ENCODE results near the gene CLCN2. TPM values are rescaled to one million over a fixed set of nuclear protein-coding genes. Genes with fewer than 3 reads are reported as not detected.

CLCN2 gene
- total and polyA plus RNA-seq, 2 of the 4 experiments (the other 2 are of a cell fraction) = 2.9 to 5.8 TPM

GRCh38 chr3:184335661-184336546 lies 25.5 kb downstream of the CLCN2 start (continued):
- TF ChIP-seq CTCF (conservative IDR thresholded peaks at IDR 0.05; ENCODE audit: low read depth, low read length) = no peak
- peak; percentile 61 for TF ChIP-seq CEBPB (IDR thresholded peaks at IDR 0.05; ENCODE audit: low read depth, low read length)

GRCh38 chr3:184335291-184335660 lies 26.1 kb downstream of the CLCN2 start:
- Histone ChIP-seq H3K4me3 (ENCODE audit: insufficient read depth, low read depth, low read length) (peak overlapping the region; percentile 91; the same call in 1 of the 2 replicates), H3K56ac (ENCODE audit: extremely low read depth, insufficient read depth, low read length) (no peak overlapping the region), H2AK9ac (replicated peaks; ENCODE audit: low read depth, low read length, poor library complexity) (peak overlapping the region; percentile 11), H3K4ac (ENCODE audit: low read depth, low read length) (peak overlapping the region; percentile 23; the same call in 1 of the 2 replicates), H4K20me1 (ENCODE audit: insufficient read depth, low read length) (peaks cover 65% of the 10 kb centered on the region), H3K79me1 (ENCODE audit: low read depth in 1 of 2, low read length in 2 of 2) (peaks cover 20 to 83% of the 10 kb centered on the region in 2 experiments), H3K23ac (ENCODE audit: low read depth, low read length) (no peak overlapping the region; the same call in 1 of the 2 replicates), H2BK20ac (ENCODE audit: low read depth, low read length) (no peak overlapping the region), H3K4me1 (ENCODE audit: control insufficient read depth, insufficient read depth, low read length) (peaks cover 40% of the 10 kb centered on the region), H3K4me2 (ENCODE audit: low read depth, low read length) (peak overlapping the region; percentile 76; the same call in 1 of the 2 replicates), H3K36me3 (ENCODE audit: control insufficient read depth, insufficient read depth, low read length) (peaks cover 45% of the 10 kb centered on the region), H3K18ac (ENCODE audit: low read depth, low read length) (no peak overlapping the region), H2AK5ac (ENCODE audit: low read depth, low read length) (peak overlapping the region; percentile 33), H2BK120ac (ENCODE audit: low read depth, low read length) (no peak overlapping the region), H4K8ac (ENCODE audit: low read depth in 2 of 2, low read length in 2 of 2) (peak overlapping the region in 1 of 2 experiments; percentile 67; a peak in 1 of 4 replicates), H3K27me3 (ENCODE audit: control insufficient read depth, insufficient read depth, low read length) (no peaks in the 10 kb centered on the region), H4K5ac (ENCODE audit: low read depth, low read length) (peak overlapping the region; percentile 37; the same call in 1 of the 2 replicates), H4K91ac (ENCODE audit: insufficient read depth, low read depth, low read length) (no peak overlapping the region), H3K9me1 (ENCODE audit: insufficient read depth, low read length) (peaks cover 28% of the 10 kb centered on the region), H3K9ac (ENCODE audit: low read depth, low read length) (peak overlapping the region; percentile 5; the same call in 1 of the 2 replicates), H3K27ac (ENCODE audit: insufficient read depth, low read length) (peak overlapping the region; percentile 51), H3K9me3 (ENCODE audit: control insufficient read depth, insufficient read depth, low read length) (no peaks in the 10 kb centered on the region), H2BK5ac (ENCODE audit: low read depth, low read length, poor library complexity, severe bottlenecking) (peak overlapping the region; percentile 78), H2AFZ (replicated peaks; ENCODE audit: low read length, poor library complexity) (no peak overlapping the region), H2BK15ac (ENCODE audit: low read depth, low read length) (no peak overlapping the region), H3K14ac (replicated peaks; ENCODE audit: low read depth, low read length) (no peak overlapping the region)
- in situ Hi-C loops (cut with MboI; ENCODE audit: low sequenced_read_pairs) = no loop called here
- CTCF ChIA-PET = no interaction called here
- WGBS, 2 experiments (ENCODE audit: extremely low coverage in 2 of 2, insufficient read length in 1 of 2) = 0% methylated on average over 1 of the region's 4 CpGs; no CpG with 5 or more reads in 1 of the 2 experiments
- POLR2A ChIA-PET (ENCODE audit: unreplicated experiment) = no interaction called here
- DNase-seq (no peak), ATAC-seq (ENCODE audit: low read depth) (no peak)
- intact Hi-C loops (cut with micrococcal nuclease) = no loop called here
- dilution Hi-C loops (cut with HindIII; ENCODE audit: low sequenced_read_pairs, unreplicated experiment) = no loop called here
- no TSS peak for BruUV-seq (replicated peaks)
- TF ChIP-seq POLR2A (IDR thresholded peaks at IDR 0.05; ENCODE audit: low read depth, low read length) (no peak), USF2 (IDR thresholded peaks at IDR 0.05; ENCODE audit: low read depth, low read length) (no peak), FOS (IDR thresholded peaks at IDR 0.05; ENCODE audit: low read depth, low read length) (no peak), CEBPB (IDR thresholded peaks at IDR 0.05; ENCODE audit: low read depth, low read length) (no peak), MAFK (IDR thresholded peaks at IDR 0.05; ENCODE audit: low read depth, low read length) (no peak), MXI1 (IDR thresholded peaks at IDR 0.05; ENCODE audit: borderline replicate concordance, low read depth, low read length) (no peak), RAD21 (IDR thresholded peaks at IDR 0.05; ENCODE audit: low read length) (no peak), RCOR1 (IDR thresholded peaks at IDR 0.05; ENCODE audit: insufficient replicate concordance, low read length) (no peak), CTCF (conservative IDR thresholded peaks at IDR 0.05; ENCODE audit: low read depth, low read length) (no peak)

All from IMR-90 (cell line).